Activated T-helper 9 cell treated with anti-CD3 and anti-CD28 coated beads, Interleukin-2, amount 50 U/mL, for 16 hours (primary cell): ENCODE measurements around the gene POLQ.
"Not testable (repeated sequence)": the region's sequence is repeated elsewhere in the genome, so short reads cannot be mapped to it uniquely, and the experiment has no call there.

ENCODE experiments used
- DNase-seq: peaks from one replicate; pipeline ENCODE4 v3.0.0-alpha.2; 2020; ENCODE audit warnings: low read depth

The POLQ gene

DNA sequence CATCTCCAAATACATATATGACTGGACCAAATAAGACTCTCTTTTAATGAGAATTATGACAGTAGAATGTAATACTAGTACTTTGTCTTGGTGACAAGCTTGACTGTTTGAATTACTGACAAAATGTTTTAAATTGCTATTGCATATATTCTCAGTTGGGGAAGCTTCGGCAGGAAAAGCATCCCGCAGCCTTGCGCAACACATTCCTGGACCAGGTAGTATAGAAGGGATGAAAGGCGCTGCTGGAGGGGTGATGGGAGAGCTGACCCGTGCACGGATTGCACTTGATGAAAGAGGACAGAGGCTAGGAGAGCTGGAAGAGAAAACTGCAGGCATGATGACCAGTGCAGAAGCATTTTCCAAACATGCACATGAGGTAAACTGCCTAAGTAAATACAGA is 127.6 kb downstream of the POLQ start:
- no peak for DNase-seq

DNA sequence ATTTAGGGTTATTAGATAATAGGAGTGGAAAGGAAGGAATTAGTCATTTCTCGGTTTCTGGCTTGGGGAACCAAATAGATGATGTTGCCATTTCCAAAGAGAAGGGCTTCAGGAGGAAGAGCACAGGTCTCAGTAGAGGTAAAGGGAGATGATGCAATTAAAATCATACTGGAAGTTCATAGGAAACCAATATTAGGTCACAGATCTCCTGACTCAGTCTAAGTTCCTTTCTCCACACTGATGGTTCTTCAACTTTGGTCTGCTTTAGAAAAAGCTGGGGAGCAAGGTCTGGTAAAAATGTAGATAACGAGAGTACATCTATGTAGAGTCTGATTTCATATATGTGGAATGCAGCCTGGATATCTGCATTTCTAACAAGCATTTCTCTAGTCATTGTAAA is 130.9 kb downstream of the POLQ start:
- DNase-seq: no peak

DNA sequence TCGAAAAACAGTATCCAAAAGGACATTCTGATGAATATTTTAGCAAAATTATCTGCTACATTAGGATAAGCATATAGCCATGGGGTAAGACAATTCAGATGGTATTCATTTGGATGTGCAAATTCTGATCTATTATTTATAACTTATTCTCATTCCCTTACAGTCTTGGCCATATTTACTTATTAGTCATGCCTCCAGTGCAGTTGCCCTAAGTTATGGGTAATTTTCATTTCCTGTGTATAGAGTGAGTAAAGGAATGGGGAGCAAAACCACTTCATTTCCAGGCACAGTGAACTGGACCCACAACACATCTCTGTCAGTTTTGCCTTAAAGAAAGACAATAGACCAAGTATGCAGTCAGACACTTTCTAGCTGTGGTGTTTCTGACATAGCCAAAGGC is 134.3 kb downstream of the POLQ start:
- no peak for DNase-seq

DNA sequence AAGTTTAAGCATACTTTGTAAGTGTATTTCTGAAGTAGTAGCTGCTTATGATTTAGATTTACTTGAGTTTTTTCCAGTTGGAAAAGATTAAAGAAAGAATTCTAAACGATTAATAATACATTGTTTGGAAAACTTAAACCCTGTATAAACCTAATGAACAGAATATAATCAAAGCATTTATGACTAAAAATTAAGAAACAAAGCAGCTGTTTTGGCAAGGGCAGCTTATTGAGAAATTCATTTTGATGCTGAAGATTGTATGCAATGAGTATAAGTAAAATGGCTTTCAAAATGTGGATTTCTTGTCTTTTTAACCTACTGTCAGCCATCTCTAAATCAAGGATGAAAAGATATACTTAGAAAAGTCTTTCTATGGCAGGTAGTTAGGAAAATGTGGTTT is 140.2 kb downstream of the POLQ start:
- DNase-seq: no peak

DNA sequence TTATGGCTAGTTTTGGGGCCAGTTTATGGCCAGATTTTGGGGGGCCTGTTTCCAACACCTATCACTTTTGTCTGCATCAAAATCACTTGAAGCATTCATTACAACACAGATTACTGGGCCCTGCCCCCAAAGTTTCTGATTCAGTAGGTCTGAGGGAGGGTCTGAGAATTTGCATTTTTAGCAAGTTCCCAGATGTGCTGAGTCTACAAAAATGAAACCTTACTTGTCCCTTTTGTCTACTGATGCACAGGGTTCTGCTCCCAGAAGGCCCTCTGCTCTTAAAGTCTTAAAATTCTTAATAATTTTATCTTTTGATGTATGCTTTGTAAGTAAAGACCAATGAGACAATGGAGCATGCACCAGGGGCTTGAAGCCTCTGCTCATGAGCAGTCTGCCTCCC is 146.0 kb downstream of the POLQ start:
- DNase-seq: no peak

DNA sequence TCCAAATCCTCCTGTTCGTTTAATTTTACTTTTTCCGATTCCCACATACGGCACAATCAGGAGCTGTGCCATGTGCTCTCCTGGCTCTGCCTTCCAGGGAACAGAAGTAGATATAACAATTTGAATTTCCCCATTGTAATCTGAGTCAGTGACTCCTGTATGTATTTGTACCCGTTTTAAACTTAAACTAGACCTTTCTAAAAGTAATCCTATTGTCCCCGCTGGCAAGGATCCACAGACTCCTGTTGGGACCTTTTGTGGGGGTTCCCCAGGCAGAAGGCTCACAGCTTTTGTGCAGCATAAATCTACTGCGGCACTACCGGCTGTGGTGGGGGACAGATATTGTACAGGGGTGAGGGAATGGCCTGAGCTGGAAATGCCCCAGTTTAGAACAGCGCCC is 147.7 kb downstream of the POLQ start:
- not testable (repeated sequence) for DNase-seq

DNA sequence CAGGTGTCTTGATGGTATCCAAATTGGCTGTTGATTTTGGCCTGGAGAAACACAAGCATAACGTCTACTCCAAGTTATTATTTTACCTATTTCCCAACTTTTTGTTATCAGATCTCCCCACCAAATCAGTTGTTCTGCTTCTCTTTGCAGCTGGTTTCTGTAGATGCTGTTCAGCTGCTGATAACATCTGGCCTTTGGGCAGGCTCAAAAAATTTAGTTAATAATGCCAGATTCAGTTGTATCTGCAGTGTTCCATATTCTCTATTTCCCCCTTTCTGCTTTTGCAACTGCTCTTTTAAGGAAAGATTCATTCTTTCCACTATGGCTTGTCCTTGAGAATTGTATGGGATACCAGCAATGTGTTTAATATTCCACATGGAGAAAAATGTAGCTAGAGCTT is 149.8 kb downstream of the POLQ start:
- not testable (repeated sequence) for DNase-seq

DNA sequence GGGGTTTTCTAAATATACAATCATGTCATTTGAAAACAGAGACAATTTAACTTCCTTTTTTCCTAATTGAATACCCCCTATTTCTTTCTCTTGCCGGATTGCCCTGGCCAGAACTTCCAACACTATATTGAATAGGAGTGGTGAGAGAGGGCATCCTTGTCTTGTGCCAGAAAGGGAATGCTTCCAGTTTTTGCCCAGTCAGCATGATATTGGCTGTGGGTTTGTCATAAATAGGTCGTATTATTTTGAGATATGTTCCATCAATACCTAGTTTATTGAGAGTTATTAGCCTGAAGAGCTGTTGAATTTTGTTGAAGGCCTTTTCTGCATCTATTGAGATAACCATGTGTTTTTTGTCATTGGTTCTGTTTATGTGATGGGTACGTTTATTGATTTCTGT is 157.5 kb downstream of the POLQ start:
- not testable (repeated sequence) for DNase-seq
